WTC11 (cell line): Measurements from ENCODE around the gene JADE2. TPM values are rescaled to one million over a fixed set of nuclear protein-coding genes. Genes with fewer than 3 reads are reported as not detected.

Experiments used
- ATAC-seq: fragments of 200-7000 bp; cut with Tn5 transposase; 2 replicates; pipeline ENCODE4 v1.10.0; 2021; ENCODE audit warnings: mild to moderate bottlenecking, moderate library complexity
- CTCF ChIA-PET: fragments of 300-600 bp; sonication (Branson Sonifier 250); formaldehyde crosslinking; loops from one replicate; lab custom pipeline; 2021; ENCODE audit warnings: antibody characterized with exemption; lab: Charles Lee
- POLR2A ChIA-PET: fragments of 350-600 bp; sonication (Branson Sonifier 250); formaldehyde crosslinking; loops from one replicate; lab custom pipeline; 2021; ENCODE audit warnings: antibody characterized with exemption; lab: Charles Lee
- DNase-seq: peaks from one replicate; pipeline ENCODE4 v3.0.0; 2021; ENCODE audit warnings: low spot score
- H3K27ac Mint-ChIP-seq: 2 replicates; pipeline ENCODE4 v1.8.0; 2021; ENCODE audit warnings: mixed read lengths
- H3K27me3 Mint-ChIP-seq: 2 replicates; pipeline ENCODE4 v1.8.0; 2021; ENCODE audit warnings: low read depth, mild to moderate bottlenecking, moderate library complexity, mixed read lengths
- H3K36me3 Mint-ChIP-seq: 2 replicates; pipeline ENCODE4 v1.8.0; 2021; ENCODE audit warnings: mixed read lengths
- H3K4me1 Mint-ChIP-seq: 2 replicates; pipeline ENCODE4 v1.8.0; 2022; ENCODE audit warnings: mixed read lengths
- H3K4me3 Mint-ChIP-seq: 2 replicates; pipeline ENCODE4 v1.8.0; 2021; ENCODE audit warnings: mild to moderate bottlenecking, moderate library complexity, mixed read lengths
- H3K9me3 Mint-ChIP-seq: 2 replicates; pipeline ENCODE4 v1.8.0; 2021; ENCODE audit warnings: mixed read lengths
- AFF4 ChIP-seq: sonication (generic); formaldehyde crosslinking; IDR thresholded peaks from 2 replicates; pipeline ENCODE4 v1.8.1; 2023; ENCODE audit warnings: mild to moderate bottlenecking, missing genetic modification reagents, borderline replicate concordance
- ATF2 ChIP-seq: sonication (generic); formaldehyde crosslinking; IDR thresholded peaks from 2 replicates; pipeline ENCODE4 v1.8.1; 2022; ENCODE audit warnings: low read depth, missing genetic modification reagents, borderline replicate concordance
- CTCF ChIP-seq: fragments of 200-600 bp; IDR thresholded peaks from 2 replicates; pipeline ENCODE4 v1.8.0; 2022; ENCODE audit warnings: antibody characterized with exemption
- E2F4 ChIP-seq: sonication (generic); formaldehyde crosslinking; IDR thresholded peaks from 2 replicates; pipeline ENCODE4 v1.8.1; 2022; ENCODE audit warnings: low read depth, mild to moderate bottlenecking, moderate library complexity, missing genetic modification reagents, borderline replicate concordance
- FOXK1 ChIP-seq: sonication (generic); formaldehyde crosslinking; IDR thresholded peaks from 2 replicates; pipeline ENCODE4 v1.8.0; 2022; ENCODE audit warnings: mild to moderate bottlenecking, moderate library complexity, missing genetic modification reagents
- FOXP4 ChIP-seq: sonication (generic); formaldehyde crosslinking; IDR thresholded peaks from 2 replicates; pipeline ENCODE4 v1.8.0; 2022; ENCODE audit warnings: mild to moderate bottlenecking, missing genetic modification reagents
- IRF1 ChIP-seq: sonication (generic); formaldehyde crosslinking; IDR thresholded peaks from 2 replicates; pipeline ENCODE4 v1.8.0; 2023; ENCODE audit warnings: missing genetic modification reagents
- IRF2 ChIP-seq: sonication (generic); formaldehyde crosslinking; IDR thresholded peaks from 2 replicates; pipeline ENCODE4 v1.8.0; 2022; ENCODE audit warnings: low read depth, missing genetic modification reagents, borderline replicate concordance
- JAZF1 ChIP-seq: fragments of 250-450 bp; sonication (Bioruptor Pico); IDR thresholded peaks from 2 replicates; pipeline ENCODE4 v1.9.0; 2021; ENCODE audit warnings: moderate library complexity, mild to moderate bottlenecking, inconsistent platforms
- MAX ChIP-seq: sonication (generic); formaldehyde crosslinking; IDR thresholded peaks from 2 replicates; pipeline ENCODE4 v1.8.0; 2022; ENCODE audit warnings: mild to moderate bottlenecking, missing genetic modification reagents
- NFATC4 ChIP-seq: fragments of 250-450 bp; sonication (Bioruptor Pico); IDR thresholded peaks from 2 replicates; pipeline ENCODE4 v1.9.0; 2021; ENCODE audit warnings: mild to moderate bottlenecking
- NFYB ChIP-seq: sonication (generic); formaldehyde crosslinking; conservative IDR thresholded peaks from 2 replicates; pipeline ENCODE4 v1.8.0; 2022; ENCODE audit warnings: low read depth, missing genetic modification reagents
- NR2C2 ChIP-seq: sonication (generic); formaldehyde crosslinking; IDR thresholded peaks from 2 replicates; pipeline ENCODE4 v1.8.0; 2022; ENCODE audit warnings: mild to moderate bottlenecking, missing genetic modification reagents
- SP1 ChIP-seq: sonication (generic); formaldehyde crosslinking; conservative IDR thresholded peaks from 2 replicates; pipeline ENCODE4 v1.8.1; 2022; ENCODE audit warnings: missing genetic modification reagents
- TCF7 ChIP-seq: sonication (generic); formaldehyde crosslinking; IDR thresholded peaks from 2 replicates; pipeline ENCODE4 v1.8.0; 2022; ENCODE audit warnings: mild to moderate bottlenecking, low read depth, missing genetic modification reagents, moderate library complexity
- ZNF232 ChIP-seq: sonication (generic); formaldehyde crosslinking; IDR thresholded peaks from 2 replicates; pipeline ENCODE4 v1.8.0; 2022; ENCODE audit warnings: mild to moderate bottlenecking, missing genetic modification reagents
- ZNF263 ChIP-seq: sonication (generic); formaldehyde crosslinking; IDR thresholded peaks from 2 replicates; pipeline ENCODE4 v1.8.1; 2022; ENCODE audit warnings: low read depth, mild to moderate bottlenecking, moderate library complexity, missing genetic modification reagents
- ZNF416 ChIP-seq: fragments of 250-450 bp; sonication (Bioruptor Pico); IDR thresholded peaks from 2 replicates; pipeline ENCODE4 v1.9.0; 2021; ENCODE audit warnings: mild to moderate bottlenecking, inconsistent platforms
- total RNA-seq: library from RNA; stranded (reverse); gene quantifications from 3 replicates; pipeline ENCODE4 v1.2.3, GENCODE V29; 2021

Gene JADE2
- total RNA-seq, 1 experiment from 2014 or later, result 40.8 TPM

GRCh38 chr5:134526483-134527155, 1.1 kb downstream of the JADE2 start (continued):
- no peak for TF ChIP-seq ATF2 (CRISPR knock-in tag)
- no peak for TF ChIP-seq ZNF263
- peak; percentile 46 for TF ChIP-seq CTCF
- no peak for TF ChIP-seq IRF2 (CRISPR knock-in tag)

GRCh38 chr5:134527156-134527960, 1.9 kb downstream of the JADE2 start:
- CTCF ChIA-PET, result interaction anchor here (0.6 to 6.6 kb wide), 41 partner anchors 9 to 426 kb away, joined by 3 to 54 read pairs (median 6); partner anchors contain the start of genes CDKN2AIPNL and UBE2B
- H3K9me3 Mint-ChIP-seq, result no peaks in the 10 kb centered on the region
- no peaks in the 10 kb centered on the region for H3K27me3 Mint-ChIP-seq
- peak overlapping the region; percentile 97 for H3K27ac Mint-ChIP-seq
- ATAC-seq, result peak; percentile 66
- POLR2A ChIA-PET, result interaction anchor here (0.6 to 5.8 kb wide), 16 partner anchors 13 to 883 kb away, joined by 3 to 58 read pairs (median 6); partner anchors contain the start of genes CDKN2AIPNL, SEC24A and UBE2B
- H3K4me1 Mint-ChIP-seq, result peaks cover 52% of the 10 kb centered on the region
- H3K4me3 Mint-ChIP-seq, result peak overlapping the region; percentile 85
- H3K36me3 Mint-ChIP-seq, result no peaks in the 10 kb centered on the region
- peak; percentile 94 for DNase-seq
- TF ChIP-seq CTCF (peak; percentile 74), ZNF416 (no peak), E2F4 (no peak), JAZF1 (CRISPR knock-in tag) (no peak), ZNF263 (0 out of 2 replicates have a peak, but pooled peaks have one; percentile 4), AFF4 (no peak), SP1 (CRISPR knock-in tag) (peak; percentile 9), IRF1 (no peak), TCF7 (no peak), NFATC4 (no peak), MAX (CRISPR knock-in tag) (peak; percentile 27; the same call in 1 of the 2 replicates), NR2C2 (CRISPR knock-in tag) (no peak), IRF2 (CRISPR knock-in tag) (no peak), ZNF232 (CRISPR knock-in tag) (0 out of 2 replicates have a peak, but pooled peaks have one; percentile 12), FOXP4 (CRISPR knock-in tag) (0 out of 2 replicates have a peak, but pooled peaks have one; percentile 53), NFYB (CRISPR knock-in tag) (no peak), FOXK1 (0 out of 2 replicates have a peak, but pooled peaks have one; percentile 21)
